GM23248 (cell line): Measurements from ENCODE around the gene TTC28. TPM values are rescaled to one million over a fixed set of nuclear protein-coding genes. Genes with fewer than 3 reads are reported as not detected.

ENCODE experiments used
- DNase-seq: peaks from one replicate; pipeline ENCODE4 v3.0.0-alpha.2; 2015
- H2AFZ ChIP-seq: fragments of 200-600 bp; sonication (generic); 2 replicates; pipeline ENCODE4 v1.6.1; 2016; ENCODE audit warnings: antibody characterized with exemption
- H3F3A ChIP-seq: fragments of 200-600 bp; sonication (generic); 2 replicates; pipeline ENCODE4 v1.6.1; 2016; ENCODE audit warnings: mild to moderate bottlenecking, antibody characterized with exemption, mixed run types; ENCODE audit not compliant: insufficient read depth
- H3K27ac ChIP-seq: fragments of 200-600 bp; sonication (generic); 2 replicates; pipeline ENCODE4 v1.5.1; 2016; ENCODE audit warnings: mild to moderate bottlenecking
- H3K27me3 ChIP-seq: fragments of 200-600 bp; sonication (generic); replicated peaks from 2 replicates; pipeline ENCODE4 v1.6.1; 2016; ENCODE audit warnings: mild to moderate bottlenecking; ENCODE audit not compliant: insufficient read depth
- H3K36me3 ChIP-seq: fragments of 200-600 bp; sonication (generic); 2 replicates; pipeline ENCODE4 v1.6.1; 2016; ENCODE audit warnings: low read depth, mild to moderate bottlenecking
- H3K4me1 ChIP-seq: fragments of 200-600 bp; sonication (generic); 2 replicates; pipeline ENCODE4 v1.6.1; 2016; ENCODE audit warnings: mild to moderate bottlenecking; ENCODE audit not compliant: insufficient read depth
- H3K4me2 ChIP-seq: fragments of 200-600 bp; sonication (generic); one replicate; pipeline ENCODE4 v1.6.1; 2016; ENCODE audit warnings: mild to moderate bottlenecking; ENCODE audit not compliant: unreplicated experiment
- H3K4me3 ChIP-seq: fragments of 200-600 bp; sonication (generic); 2 replicates; pipeline ENCODE4 v1.5.1; 2016; ENCODE audit warnings: mild to moderate bottlenecking
- H3K79me2 ChIP-seq: fragments of 200-600 bp; sonication (generic); 2 replicates; pipeline ENCODE4 v1.6.1; 2016; ENCODE audit warnings: mild to moderate bottlenecking; ENCODE audit not compliant: insufficient read depth
- H3K9ac ChIP-seq: fragments of 200-600 bp; sonication (generic); 2 replicates; pipeline ENCODE4 v1.6.1; 2016; ENCODE audit warnings: mild to moderate bottlenecking
- H3K9me2 ChIP-seq: fragments of 200-600 bp; sonication (generic); 2 replicates; pipeline ENCODE4 v1.6.1; 2016; ENCODE audit warnings: mixed run types, mild to moderate bottlenecking, moderate library complexity; ENCODE audit not compliant: insufficient read depth
- H3K9me3 ChIP-seq: fragments of 200-600 bp; sonication (generic); one replicate; pipeline ENCODE4 v1.6.1; 2017; ENCODE audit warnings: low read depth
- H4K20me1 ChIP-seq: fragments of 200-600 bp; sonication (generic); 2 replicates; pipeline ENCODE4 v1.6.0; 2016; ENCODE audit not compliant: insufficient read depth
- EZH2 ChIP-seq: fragments of 200-600 bp; sonication (generic); IDR thresholded peaks from 2 replicates; pipeline ENCODE4 v1.6.1; 2018; ENCODE audit warnings: antibody characterized with exemption, mild to moderate bottlenecking; ENCODE audit not compliant: insufficient read depth, poor library complexity, severe bottlenecking
- EZH2phosphoT487 ChIP-seq: fragments of 200-600 bp; sonication (generic); IDR thresholded peaks from 2 replicates; pipeline ENCODE4 v1.6.1; 2018; ENCODE audit warnings: antibody characterized with exemption, moderate library complexity, mild to moderate bottlenecking, low read depth; ENCODE audit not compliant: insufficient read depth
- WGBS, 2 experiments: methylation state at CpG; one replicate each; pipeline ENCODE4 v1.1.6; 2015 to 2017; ENCODE audit warnings: low lambda C conversion rate in 2 of 2, low coverage in 1 of 2; ENCODE audit errors: missing lambda C conversion rate in 2 of 2; 5-methylcytosine and 5-hydroxymethylcytosine counted together
- in situ Hi-C: fragments of 300-500 bp; cut with MboI; formaldehyde crosslinking; loops from 2 replicates; pipeline ENCODE4 v1.15.0; 2020
- polyA plus RNA-seq: library from polyadenylated mRNA; unstranded; fragments of >200 nt; fragmentation: Nextera tagmentation; extraction: Ambion mirVana; gene quantifications from 2 replicates; pipeline ENCODE4 v1.2.1, GENCODE V29; 2016
- total RNA-seq: library from RNA; depleted of rRNA; stranded (reverse); fragments of >200 nt; shearing (Covaris generic); gene quantifications from 2 replicates; pipeline ENCODE4 v1.2.3, GENCODE V29; 2014

Gene TTC28
- total and polyA plus RNA-seq, 2 experiments from 2014 or later, result 12.5 to 41.9 TPM

DNA sequence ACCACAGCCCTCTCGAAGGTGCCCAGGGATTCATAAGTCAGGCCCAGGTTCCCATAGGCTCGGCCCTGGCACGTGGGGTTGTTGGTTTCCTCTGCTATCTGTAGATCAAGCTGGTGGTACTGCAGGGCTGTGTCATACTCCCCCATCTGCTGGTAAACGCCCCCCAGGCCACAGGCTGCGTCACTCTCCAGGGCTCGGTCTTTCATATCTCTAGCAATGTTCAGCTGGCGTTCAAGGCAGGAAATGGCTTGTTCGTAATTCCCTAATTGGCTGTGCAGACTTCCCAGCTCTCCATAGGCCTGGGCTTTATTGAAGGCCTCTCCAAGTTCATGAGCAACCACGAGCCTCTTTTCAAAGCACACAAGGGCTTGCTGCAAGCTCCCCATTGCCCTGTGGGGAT, 574.2 kb downstream of the TTC28 start:
- 0 out of 2 replicates have a peak, but pooled peaks cover 9% of the 10 kb centered on the region for H3F3A ChIP-seq
- no peaks in the 10 kb centered on the region for H4K20me1 ChIP-seq
- peaks cover 11% of the 10 kb centered on the region; the same call in 1 of the 2 replicates for H3K36me3 ChIP-seq
- peaks cover 8% of the 10 kb centered on the region for H3K4me1 ChIP-seq
- H3K4me3 ChIP-seq, result no peak overlapping the region
- no peaks in the 10 kb centered on the region for H3K79me2 ChIP-seq
- in situ Hi-C loops, result no loop called here
- no peak overlapping the region for H3K4me2 ChIP-seq
- H3K27me3 ChIP-seq, result no peaks in the 10 kb centered on the region
- DNase-seq, result no peak
- TF ChIP-seq EZH2phosphoT487 (no peak), EZH2 (no peak)
- H3K27ac ChIP-seq, result no peak overlapping the region
- H2AFZ ChIP-seq, result no peak overlapping the region
- H3K9me3 ChIP-seq, result no peaks in the 10 kb centered on the region
- WGBS, 2 experiments, result 93 to 94% methylated on average over 9 of the region's 9 CpGs
- no peak overlapping the region for H3K9ac ChIP-seq
- H3K9me2 ChIP-seq, result no peaks in the 10 kb centered on the region

DNA sequence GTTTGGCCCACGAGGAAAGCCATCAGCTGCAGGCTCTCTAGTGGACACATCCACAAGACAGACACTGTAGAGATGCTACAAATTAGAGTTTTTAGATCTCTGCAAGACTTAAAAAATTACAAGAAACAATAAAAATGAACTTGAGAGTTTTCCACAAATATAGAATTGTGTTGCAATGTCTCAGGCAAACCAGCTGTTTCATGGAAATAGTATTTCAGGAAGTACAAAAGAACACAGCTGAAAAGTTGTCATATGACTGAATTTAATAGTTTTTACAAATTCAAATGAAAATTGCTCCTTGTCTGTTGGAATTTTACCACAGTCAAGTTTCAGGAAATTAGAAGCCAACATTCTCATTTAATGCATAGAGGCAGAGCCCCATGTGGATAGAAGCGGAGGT, 576.0 kb downstream of the TTC28 start:
- Histone ChIP-seq H3K4me1 (no peaks in the 10 kb centered on the region), H3K4me2 (no peak overlapping the region), H3K9me3 (no peaks in the 10 kb centered on the region), H3K27me3 (no peaks in the 10 kb centered on the region), H3K27ac (no peak overlapping the region), H2AFZ (no peak overlapping the region), H3K79me2 (no peaks in the 10 kb centered on the region), H3K4me3 (no peak overlapping the region), H3F3A (no peaks in the 10 kb centered on the region), H3K9ac (no peak overlapping the region), H3K36me3 (peaks cover 16% of the 10 kb centered on the region; the same call in 1 of the 2 replicates), H3K9me2 (no peaks in the 10 kb centered on the region), H4K20me1 (no peaks in the 10 kb centered on the region)
- TF ChIP-seq EZH2phosphoT487 (no peak), EZH2 (no peak)
- peak; percentile 14 for DNase-seq
- WGBS, 2 experiments, result 68 to 86% methylated on average over 2 of the region's 2 CpGs
- in situ Hi-C loops, result no loop called here

DNA sequence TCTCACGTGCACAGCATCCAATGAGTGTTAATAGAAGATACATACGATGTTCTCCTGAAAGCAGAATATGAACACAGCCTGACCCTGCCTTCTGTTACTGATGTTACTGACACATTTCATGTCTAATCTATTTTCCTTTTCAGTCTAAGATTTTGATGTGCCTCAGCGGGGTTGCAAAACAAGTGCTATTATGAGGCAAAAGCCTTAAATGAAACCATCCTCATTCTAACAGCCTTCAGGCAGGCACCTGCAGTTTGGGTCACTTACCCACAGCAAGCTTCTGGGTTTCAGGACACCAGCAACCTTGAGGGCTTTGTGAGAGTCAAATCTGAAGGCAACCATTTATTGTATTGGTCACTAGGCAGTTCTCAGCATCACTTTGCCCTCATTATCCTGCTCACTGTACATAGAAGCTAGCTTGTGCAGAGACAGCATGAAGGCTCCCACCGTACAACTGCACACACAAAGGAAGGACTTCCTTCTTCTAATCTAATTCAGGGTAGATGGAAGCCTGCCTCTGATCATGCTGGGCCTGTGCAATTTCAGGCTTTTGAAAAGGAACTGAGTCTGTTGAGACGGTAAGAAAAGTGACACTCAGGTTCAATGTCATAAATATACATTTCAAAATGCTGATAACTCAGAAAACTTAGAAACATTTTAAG, 577.4 kb downstream of the TTC28 start:
- in situ Hi-C loops, result no loop called here
- DNase-seq, result no peak
- no peaks in the 10 kb centered on the region for H3K4me1 ChIP-seq
- TF ChIP-seq EZH2, result no peak
- TF ChIP-seq EZH2phosphoT487, result no peak
- no peak overlapping the region for H3K9ac ChIP-seq
- no peaks in the 10 kb centered on the region for H3F3A ChIP-seq
- H4K20me1 ChIP-seq, result no peaks in the 10 kb centered on the region
- H3K36me3 ChIP-seq, result peaks cover 20% of the 10 kb centered on the region; the same call in 1 of the 2 replicates
- H3K27me3 ChIP-seq, result no peaks in the 10 kb centered on the region
- no peak overlapping the region for H3K4me3 ChIP-seq
- H3K9me3 ChIP-seq, result no peaks in the 10 kb centered on the region
- no peak overlapping the region for H2AFZ ChIP-seq
- no peaks in the 10 kb centered on the region for H3K9me2 ChIP-seq
- no peak overlapping the region for H3K4me2 ChIP-seq
- H3K79me2 ChIP-seq, result no peaks in the 10 kb centered on the region
- no peak overlapping the region for H3K27ac ChIP-seq
- WGBS, 2 experiments, result 97 to 98% methylated on average over 5 of the region's 5 CpGs

DNA sequence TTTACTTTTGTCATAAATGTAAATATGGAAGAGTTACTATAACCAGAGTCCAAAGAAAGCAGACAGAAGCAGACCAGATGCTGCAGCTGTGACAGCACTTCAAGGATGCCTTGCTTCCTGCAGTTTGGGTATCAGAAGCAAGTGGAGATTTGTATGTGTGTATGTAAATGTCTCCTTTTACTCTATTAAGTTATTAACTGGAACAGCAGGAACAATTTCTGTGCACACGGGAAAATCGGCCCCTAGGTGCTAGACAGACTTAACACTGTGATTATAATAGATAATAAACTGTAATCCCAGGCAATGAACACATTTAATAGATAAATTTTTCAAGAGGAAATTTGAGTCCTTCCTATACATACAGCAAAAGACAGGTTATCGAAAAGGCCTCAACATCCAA, 582.0 kb downstream of the TTC28 start:
- no peaks in the 10 kb centered on the region for H3K27me3 ChIP-seq
- no peaks in the 10 kb centered on the region for H3K79me2 ChIP-seq
- H3K27ac ChIP-seq, result no peak overlapping the region
- H2AFZ ChIP-seq, result no peak overlapping the region
- TF ChIP-seq EZH2, result no peak
- no peak for TF ChIP-seq EZH2phosphoT487
- in situ Hi-C loops, result no loop called here
- H3K36me3 ChIP-seq, result peaks cover 17% of the 10 kb centered on the region; the same call in 1 of the 2 replicates
- DNase-seq, result no peak
- no peak overlapping the region for H3K9ac ChIP-seq
- H3K9me2 ChIP-seq, result no peaks in the 10 kb centered on the region
- 96 to 99% methylated on average over 3 of the region's 3 CpGs for WGBS, 2 experiments
- no peaks in the 10 kb centered on the region for H3F3A ChIP-seq
- H3K4me1 ChIP-seq, result no peaks in the 10 kb centered on the region
- H3K4me2 ChIP-seq, result no peak overlapping the region
- no peaks in the 10 kb centered on the region for H3K9me3 ChIP-seq
- no peaks in the 10 kb centered on the region for H4K20me1 ChIP-seq
- H3K4me3 ChIP-seq, result no peak overlapping the region

DNA sequence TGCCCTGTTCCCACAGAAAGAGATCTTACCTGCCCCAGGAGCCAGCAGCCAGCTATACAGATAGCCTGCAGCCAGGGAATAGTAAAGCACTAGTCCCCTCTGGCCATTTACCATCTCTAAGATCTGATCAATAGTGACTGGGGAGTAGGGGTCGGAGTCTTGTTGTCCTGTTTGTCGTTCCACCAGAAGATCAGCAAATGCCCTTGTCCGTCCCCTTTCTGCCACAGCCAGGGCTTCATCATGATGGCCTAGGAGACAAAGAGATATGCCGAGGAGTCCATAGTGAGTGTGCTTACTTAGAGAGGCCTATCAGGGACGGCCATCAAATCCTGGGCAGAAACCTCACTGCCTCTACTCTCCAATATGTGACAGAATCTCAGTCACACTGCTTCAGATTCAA, 583.5 kb downstream of the TTC28 start:
- DNase-seq, result no peak
- no peak overlapping the region for H2AFZ ChIP-seq
- peaks cover 18% of the 10 kb centered on the region; the same call in 1 of the 2 replicates for H3K36me3 ChIP-seq
- H3K79me2 ChIP-seq, result no peaks in the 10 kb centered on the region
- H3K4me1 ChIP-seq, result no peaks in the 10 kb centered on the region
- WGBS, 2 experiments, result 95 to 100% methylated on average over 5 of the region's 5 CpGs
- H3K27me3 ChIP-seq, result no peaks in the 10 kb centered on the region
- no peak overlapping the region for H3K27ac ChIP-seq
- no peak for TF ChIP-seq EZH2phosphoT487
- no peak for TF ChIP-seq EZH2
- H3K4me3 ChIP-seq, result no peak overlapping the region
- no peak overlapping the region for H3K9ac ChIP-seq
- in situ Hi-C loops, result no loop called here
- no peaks in the 10 kb centered on the region for H3F3A ChIP-seq
- no peaks in the 10 kb centered on the region for H3K9me3 ChIP-seq
- H3K4me2 ChIP-seq, result no peak overlapping the region
- no peaks in the 10 kb centered on the region for H3K9me2 ChIP-seq
- no peaks in the 10 kb centered on the region for H4K20me1 ChIP-seq
